Measurements from ENCODE around the gene MFN2.

MFN2 gene

DNA sequence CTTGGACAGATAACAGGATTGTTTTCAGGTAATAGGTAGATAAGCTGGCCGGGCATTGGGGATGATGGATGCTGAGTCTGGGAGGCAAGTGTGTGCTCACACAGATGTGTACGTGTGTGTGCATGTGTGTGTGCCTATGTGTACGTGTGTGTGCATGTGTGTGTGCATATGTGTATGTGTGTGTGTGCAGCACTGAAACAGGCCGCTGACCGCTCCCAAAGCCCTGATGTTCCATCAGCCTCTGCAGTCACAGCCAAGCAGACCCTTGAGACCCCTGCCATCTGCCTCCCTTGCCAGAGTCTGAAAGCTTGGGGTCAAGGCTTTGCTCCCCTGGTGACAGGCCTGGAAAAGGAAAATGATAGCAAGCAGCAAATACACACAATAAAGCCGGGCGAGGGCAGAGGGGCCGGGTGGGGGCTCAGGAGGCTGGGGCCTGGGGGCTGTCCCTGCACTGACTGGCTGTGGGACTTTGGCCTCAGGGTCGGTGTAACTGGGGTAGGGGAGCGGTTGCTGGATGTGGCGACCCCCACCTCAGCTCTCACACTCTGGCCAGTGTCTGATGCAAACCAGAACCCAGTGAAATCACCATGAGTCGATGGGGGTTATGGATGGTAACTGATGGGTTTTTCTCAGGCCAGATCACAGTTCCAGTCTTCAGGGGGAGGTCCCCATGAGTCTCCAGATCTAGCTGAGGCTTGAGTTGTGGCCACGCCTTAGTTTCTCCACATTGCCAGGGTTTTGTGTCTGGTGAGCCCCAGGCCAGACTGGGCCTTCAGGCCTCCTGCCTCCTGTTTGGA is 73.7 kb downstream of the MFN2 start:
- Histone ChIP-seq H3K79me2 (ENCODE audit: insufficient read depth, low read length) (no peaks in the 10 kb centered on the region), H3K4me1 (ENCODE audit: insufficient read depth, low read length, severe bottlenecking) (no peaks in the 10 kb centered on the region), H3K9ac (ENCODE audit: low read length) (no peak overlapping the region), H3F3A (ENCODE audit: insufficient read depth, low read length) (no peaks in the 10 kb centered on the region), H3K27ac (ENCODE audit: low read depth, low read length, poor library complexity, severe bottlenecking) (no peak overlapping the region), H3K27me3 (ENCODE audit: insufficient read depth, low read length) (peaks cover 7% of the 10 kb centered on the region), H3K4me2 (ENCODE audit: low read length) (no peak overlapping the region), H2AFZ (ENCODE audit: low read length) (no peak overlapping the region), H3K9me2 (ENCODE audit: low read depth, low read length) (no peaks in the 10 kb centered on the region), H3K9me3 (ENCODE audit: low read length) (no peaks in the 10 kb centered on the region), H3K36me3 (ENCODE audit: insufficient read depth, low read length) (no peaks in the 10 kb centered on the region), H3K4me3 (ENCODE audit: low read depth, low read length, poor library complexity, severe bottlenecking) (no peak overlapping the region), H4K20me1 (ENCODE audit: insufficient read depth, low read length) (no peaks in the 10 kb centered on the region)
- no peak for TF ChIP-seq EZH2 (IDR thresholded peaks at IDR 0.05; ENCODE audit: borderline replicate concordance, low read length)
- TF ChIP-seq, protein P1, sequence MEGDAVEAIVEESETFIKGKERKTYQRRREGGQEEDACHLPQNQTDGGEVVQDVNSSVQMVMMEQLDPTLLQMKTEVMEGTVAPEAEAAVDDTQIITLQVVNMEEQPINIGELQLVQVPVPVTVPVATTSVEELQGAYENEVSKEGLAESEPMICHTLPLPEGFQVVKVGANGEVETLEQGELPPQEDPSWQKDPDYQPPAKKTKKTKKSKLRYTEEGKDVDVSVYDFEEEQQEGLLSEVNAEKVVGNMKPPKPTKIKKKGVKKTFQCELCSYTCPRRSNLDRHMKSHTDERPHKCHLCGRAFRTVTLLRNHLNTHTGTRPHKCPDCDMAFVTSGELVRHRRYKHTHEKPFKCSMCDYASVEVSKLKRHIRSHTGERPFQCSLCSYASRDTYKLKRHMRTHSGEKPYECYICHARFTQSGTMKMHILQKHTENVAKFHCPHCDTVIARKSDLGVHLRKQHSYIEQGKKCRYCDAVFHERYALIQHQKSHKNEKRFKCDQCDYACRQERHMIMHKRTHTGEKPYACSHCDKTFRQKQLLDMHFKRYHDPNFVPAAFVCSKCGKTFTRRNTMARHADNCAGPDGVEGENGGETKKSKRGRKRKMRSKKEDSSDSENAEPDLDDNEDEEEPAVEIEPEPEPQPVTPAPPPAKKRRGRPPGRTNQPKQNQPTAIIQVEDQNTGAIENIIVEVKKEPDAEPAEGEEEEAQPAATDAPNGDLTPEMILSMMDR (IDR thresholded peaks at IDR 0.05; ENCODE audit: low read length): no peak

DNA sequence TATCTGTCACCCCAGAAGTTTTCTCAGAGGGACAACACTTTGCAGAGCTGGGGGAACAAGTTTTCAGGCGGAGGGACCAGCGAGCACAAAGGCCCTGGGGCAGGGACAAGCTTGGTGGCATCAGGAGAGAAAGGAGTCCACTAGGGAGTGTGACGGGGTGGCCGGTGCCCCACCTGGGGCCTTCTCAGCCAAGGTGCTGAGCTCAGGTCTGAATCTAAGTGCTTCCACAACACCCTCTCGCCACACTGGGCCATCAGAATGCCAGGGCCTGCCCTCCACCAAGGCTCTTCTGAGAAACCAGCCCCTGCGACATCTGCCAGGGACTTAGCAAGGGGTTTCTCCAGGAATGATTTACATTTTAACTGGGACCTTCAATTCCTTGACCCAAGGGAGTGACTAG is 75.0 kb downstream of the MFN2 start:
- H3F3A ChIP-seq (ENCODE audit: insufficient read depth, low read length): no peaks in the 10 kb centered on the region
- H3K9ac ChIP-seq (ENCODE audit: low read length): no peak overlapping the region
- no peak overlapping the region for H3K4me3 ChIP-seq (ENCODE audit: low read depth, low read length, poor library complexity, severe bottlenecking)
- H3K27ac ChIP-seq (ENCODE audit: low read depth, low read length, poor library complexity, severe bottlenecking): no peak overlapping the region
- H4K20me1 ChIP-seq (ENCODE audit: insufficient read depth, low read length): no peaks in the 10 kb centered on the region
- no peak overlapping the region for H2AFZ ChIP-seq (ENCODE audit: low read length)
- H3K4me2 ChIP-seq (ENCODE audit: low read length): no peak overlapping the region
- H3K9me3 ChIP-seq (ENCODE audit: low read length): no peaks in the 10 kb centered on the region
- peaks cover 7% of the 10 kb centered on the region for H3K27me3 ChIP-seq (ENCODE audit: insufficient read depth, low read length)
- H3K79me2 ChIP-seq (ENCODE audit: insufficient read depth, low read length): no peaks in the 10 kb centered on the region
- no peaks in the 10 kb centered on the region for H3K4me1 ChIP-seq (ENCODE audit: insufficient read depth, low read length, severe bottlenecking)
- H3K36me3 ChIP-seq (ENCODE audit: insufficient read depth, low read length): no peaks in the 10 kb centered on the region
- TF ChIP-seq, protein P1 (IDR thresholded peaks at IDR 0.05; ENCODE audit: low read length): no peak
- no peak for TF ChIP-seq EZH2 (IDR thresholded peaks at IDR 0.05; ENCODE audit: borderline replicate concordance, low read length)
- H3K9me2 ChIP-seq (ENCODE audit: low read depth, low read length): no peaks in the 10 kb centered on the region

DNA sequence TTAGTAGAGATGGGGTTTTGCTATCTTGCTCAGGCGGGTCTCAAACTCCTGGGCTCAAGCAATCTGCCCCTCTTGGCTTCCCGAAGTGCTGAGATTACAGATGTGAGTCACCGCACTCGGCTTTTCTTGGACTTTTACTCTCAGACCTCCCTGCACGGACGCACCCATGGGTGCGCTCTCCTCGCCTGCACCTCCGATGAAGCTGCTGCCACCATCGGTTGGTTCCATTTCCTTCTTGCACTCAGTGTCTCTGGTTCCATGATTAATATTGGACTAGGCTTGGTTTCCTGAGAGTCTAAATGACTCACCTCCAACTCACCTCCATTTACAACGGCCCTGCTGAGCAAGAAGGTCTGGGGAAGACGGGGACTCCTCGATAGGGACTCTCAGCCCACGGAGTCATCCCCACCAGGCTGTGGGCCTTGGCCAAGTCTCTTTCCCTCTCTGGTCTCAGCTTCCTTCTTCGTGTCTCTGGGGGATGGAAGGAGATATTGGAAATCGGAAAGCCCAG is 76.1 kb downstream of the MFN2 start:
- Histone ChIP-seq H3K36me3 (ENCODE audit: insufficient read depth, low read length) (no peaks in the 10 kb centered on the region), H3K4me1 (ENCODE audit: insufficient read depth, low read length, severe bottlenecking) (no peaks in the 10 kb centered on the region), H3K4me3 (ENCODE audit: low read depth, low read length, poor library complexity, severe bottlenecking) (no peak overlapping the region), H2AFZ (ENCODE audit: low read length) (no peak overlapping the region), H3F3A (ENCODE audit: insufficient read depth, low read length) (no peaks in the 10 kb centered on the region), H3K9me2 (ENCODE audit: low read depth, low read length) (no peaks in the 10 kb centered on the region), H3K9me3 (ENCODE audit: low read length) (no peaks in the 10 kb centered on the region), H3K27ac (ENCODE audit: low read depth, low read length, poor library complexity, severe bottlenecking) (no peak overlapping the region), H3K9ac (ENCODE audit: low read length) (no peak overlapping the region), H3K27me3 (ENCODE audit: insufficient read depth, low read length) (peaks cover 7% of the 10 kb centered on the region), H4K20me1 (ENCODE audit: insufficient read depth, low read length) (no peaks in the 10 kb centered on the region), H3K79me2 (ENCODE audit: insufficient read depth, low read length) (no peaks in the 10 kb centered on the region), H3K4me2 (ENCODE audit: low read length) (no peak overlapping the region)
- TF ChIP-seq, protein P1 (IDR thresholded peaks at IDR 0.05; ENCODE audit: low read length): no peak
- TF ChIP-seq EZH2 (IDR thresholded peaks at IDR 0.05; ENCODE audit: borderline replicate concordance, low read length): no peak

All from OCI-LY1 (cell line).